SK-N-SH (cell line): ENCODE results near the gene ZNF592. TPM values are rescaled to one million over a fixed set of nuclear protein-coding genes. Genes with fewer than 3 reads are reported as not detected.

Experiments
- CTCF ChIA-PET: fragments of 300-600, 350-600 bp; formaldehyde crosslinking; extraction: SDS; loops from one replicate; lab custom pipeline; 2021; lab: Yijun Ruan, JAX
- POLR2A ChIA-PET: fragments of 350-600 bp; sonication (Branson Sonifier 250); formaldehyde crosslinking; extraction: SDS; loops from one replicate; lab custom pipeline; 2020; ENCODE audit warnings: antibody characterized with exemption, inconsistent platforms; lab: Yijun Ruan, JAX
- DNase-seq: peaks from one replicate; pipeline ENCODE4 v3.0.0; 2012
- H2AFZ ChIP-seq: fragments of 200-600 bp; sonication (generic); 2 replicates; pipeline ENCODE4 v1.8.1; 2016; ENCODE audit warnings: antibody characterized with exemption, mild to moderate bottlenecking, low read depth
- H3F3A ChIP-seq: fragments of 200-600 bp; sonication (generic); replicated peaks from 2 replicates; pipeline ENCODE3; 2016; ENCODE audit warnings: antibody characterized with exemption, mild to moderate bottlenecking; ENCODE audit not compliant: insufficient read depth
- H3K27ac ChIP-seq, 2 experiments: fragments of 200-500 bp in 1 of 2; fragments of 200-600 bp in 1 of 2; sonication (Bioruptor generic) in 1 of 2; sonication (generic), shearing (Covaris generic) in 1 of 2; 2 replicates each; pipeline versions ENCODE4 v1.5.1 to v1.6.1; 2014 to 2016; ENCODE audit warnings: low read depth in 2 of 2, inconsistent platforms in 1 of 2, low read length in 1 of 2, mild to moderate bottlenecking in 1 of 2, mixed read lengths in 1 of 2
- H3K27me3 ChIP-seq: fragments of 200-600 bp; sonication (generic), shearing (Covaris generic); 2 replicates; pipeline ENCODE4 v1.6.1; 2016; ENCODE audit warnings: mixed run types; ENCODE audit not compliant: insufficient read depth
- H3K36me3 ChIP-seq, 2 experiments: fragments of 200-500 bp in 1 of 2; fragments of 200-600 bp in 1 of 2; sonication (Bioruptor generic) in 1 of 2; sonication (generic) in 1 of 2; replicated peaks in 1 of 2; 2 replicates each; pipeline versions ENCODE3 to v1.5.1; 2014 to 2016; ENCODE audit warnings: low read length in 1 of 2, mild to moderate bottlenecking in 1 of 2; ENCODE audit not compliant: insufficient read depth in 2 of 2, control insufficient read depth in 1 of 2
- H3K4me1 ChIP-seq, 2 experiments: fragments of 200-500 bp in 1 of 2; fragments of 200-600 bp in 1 of 2; sonication (Bioruptor generic) in 1 of 2; sonication (generic), shearing (Covaris generic) in 1 of 2; 2 replicates each; pipeline versions ENCODE4 v1.5.1 to v1.6.1; 2014 to 2016; ENCODE audit warnings: low read depth in 1 of 2, low read length in 1 of 2, mixed run types in 1 of 2; ENCODE audit not compliant: insufficient read depth in 2 of 2, control insufficient read depth in 1 of 2
- H3K4me2 ChIP-seq: fragments of 200-600 bp; sonication (generic), shearing (Covaris generic); 2 replicates; pipeline ENCODE4 v1.6.1; 2017; ENCODE audit warnings: mixed run types
- H3K4me3 ChIP-seq, 2 experiments: fragments of 200-500 bp in 1 of 2; fragments of 200-600 bp in 1 of 2; sonication (Bioruptor generic) in 1 of 2; sonication (generic), shearing (Covaris generic) in 1 of 2; 2 replicates each; pipeline versions ENCODE4 v1.5.1 to v1.8.1; 2014 to 2016; ENCODE audit warnings: low read depth in 2 of 2, inconsistent platforms in 1 of 2, low read length in 1 of 2, mild to moderate bottlenecking in 1 of 2, mixed read lengths in 1 of 2, moderate library complexity in 1 of 2
- H3K79me2 ChIP-seq: fragments of 200-600 bp; sonication (generic); 2 replicates; pipeline ENCODE4 v1.8.1; 2017; ENCODE audit warnings: mild to moderate bottlenecking; ENCODE audit not compliant: insufficient read depth
- H3K9ac ChIP-seq: fragments of 200-600 bp; sonication (generic); 2 replicates; pipeline ENCODE4 v1.6.1; 2017; ENCODE audit warnings: mixed run types
- H3K9me2 ChIP-seq: fragments of 200-600 bp; sonication (generic); 2 replicates; pipeline ENCODE4 v1.6.1; 2017; ENCODE audit warnings: mixed run types
- H3K9me3 ChIP-seq: fragments of 200-600 bp; sonication (generic); 2 replicates; pipeline ENCODE4 v1.6.1; 2017; ENCODE audit warnings: mixed run types, mild to moderate bottlenecking, moderate library complexity
- H4K20me1 ChIP-seq: fragments of 200-600 bp; sonication (generic); 2 replicates; pipeline ENCODE4 v1.6.1; 2017; ENCODE audit warnings: mild to moderate bottlenecking, mixed run types; ENCODE audit not compliant: insufficient read depth
- ELF1 ChIP-seq: IDR thresholded peaks from 2 replicates; pipeline ENCODE4 v1.4.0; 2012
- EP300 ChIP-seq, 2 experiments: IDR thresholded peaks; 2 replicates each; pipeline versions ENCODE4 v1.4.0 to v1.6.1; 2012; ENCODE audit warnings: borderline replicate concordance in 1 of 2, low read depth in 1 of 2, low read length in 1 of 2
- EZH2phosphoT487 ChIP-seq: fragments of 200-600 bp; sonication (generic); IDR thresholded peaks from 2 replicates; pipeline ENCODE4 v1.6.1; 2017; ENCODE audit warnings: low read depth, mixed run types, mild to moderate bottlenecking, antibody characterized with exemption, moderate library complexity, borderline replicate concordance
- FOSL2 ChIP-seq: IDR thresholded peaks from 2 replicates; pipeline ENCODE4 v1.4.0; 2012; ENCODE audit warnings: low read depth, mild to moderate bottlenecking, moderate library complexity, borderline replicate concordance
- FOXJ3 ChIP-seq: sonication (generic); formaldehyde crosslinking; IDR thresholded peaks from 2 replicates; pipeline ENCODE4 v1.5.1; 2020; ENCODE audit warnings: mild to moderate bottlenecking, missing genetic modification reagents
- FOXM1 ChIP-seq: IDR thresholded peaks from 2 replicates; pipeline ENCODE4 v1.4.0; 2012; ENCODE audit warnings: low read depth, mild to moderate bottlenecking
- GABPA ChIP-seq: IDR thresholded peaks from 2 replicates; pipeline ENCODE4 v1.4.0; 2012; ENCODE audit warnings: low read depth, mild to moderate bottlenecking
- GATA2 ChIP-seq: sonication (generic); formaldehyde crosslinking; IDR thresholded peaks from 2 replicates; pipeline ENCODE4 v1.5.0; 2020; ENCODE audit warnings: mild to moderate bottlenecking, missing genetic modification reagents
- IRF3 ChIP-seq: fragments of 150-350 bp; IDR thresholded peaks from 2 replicates; pipeline ENCODE4 v1.6.1; 2016; ENCODE audit warnings: mild to moderate bottlenecking, low read depth, low read length
- JUND ChIP-seq: IDR thresholded peaks from 2 replicates; pipeline ENCODE4 v1.4.0; 2012
- NFIC ChIP-seq: IDR thresholded peaks from 2 replicates; pipeline ENCODE4 v1.4.0; 2012; ENCODE audit warnings: borderline replicate concordance
- PBX3 ChIP-seq: IDR thresholded peaks from 2 replicates; pipeline ENCODE4; 2012
- RCOR1 ChIP-seq: fragments of 150-350 bp; IDR thresholded peaks from 2 replicates; pipeline ENCODE4 v1.6.1; 2017; ENCODE audit warnings: antibody characterized with exemption, low read length
- RFX5 ChIP-seq: IDR thresholded peaks from 2 replicates; pipeline ENCODE4 v1.6.1; 2012; ENCODE audit warnings: mild to moderate bottlenecking, improper control_type of control experiment, low read length
- RXRA ChIP-seq: IDR thresholded peaks from 2 replicates; pipeline ENCODE4 v1.4.0; 2012; ENCODE audit warnings: low read depth, mild to moderate bottlenecking, borderline replicate concordance
- SIN3A ChIP-seq: IDR thresholded peaks from 2 replicates; pipeline ENCODE4 v1.6.1; 2012; ENCODE audit warnings: low read depth, mild to moderate bottlenecking, low read length, moderate library complexity, borderline replicate concordance
- TAF1 ChIP-seq: IDR thresholded peaks from 2 replicates; pipeline ENCODE4 v1.6.1; 2012; ENCODE audit warnings: low read depth, mild to moderate bottlenecking, low read length, moderate library complexity, borderline replicate concordance
- TEAD4 ChIP-seq: IDR thresholded peaks from 2 replicates; pipeline ENCODE4 v1.4.0; 2012; ENCODE audit warnings: mild to moderate bottlenecking, borderline replicate concordance; ENCODE audit not compliant: insufficient read depth
- ZBTB33 ChIP-seq: IDR thresholded peaks from 2 replicates; pipeline ENCODE4 v1.4.0; 2012; ENCODE audit warnings: low read depth, borderline replicate concordance
- WGBS: methylation state at CpG from one replicate; pipeline ENCODE4 v1.1.6; 2017; ENCODE audit warnings: low lambda C conversion rate; 5-methylcytosine and 5-hydroxymethylcytosine counted together
- polyA plus RNA-seq, 3 experiments: library from polyadenylated mRNA; depleted of rRNA; stranded (reverse); fragments of >200 nt; gene quantifications; 2 replicates each; pipeline ENCODE4 v1.2.3, GENCODE V29; 2012
- TF ChIP-seq, protein P1 (sequence below): IDR thresholded peaks from 2 replicates; pipeline ENCODE4 v1.4.0; 2012; ENCODE audit warnings: low read depth
- TF ChIP-seq, protein P2 (sequence below): IDR thresholded peaks from 2 replicates; pipeline ENCODE4 v1.6.1; 2012; ENCODE audit warnings: mild to moderate bottlenecking, low read depth, low read length, moderate library complexity

Gene ZNF592
- polyA plus RNA-seq, 1 of the 3 experiments (the other 2 are of a cell fraction) = 8.0 TPM

GRCh38 chr15:84847382-84847781, 99.0 kb downstream of the ZNF592 start:
- Histone ChIP-seq H3K36me3 (no peaks in the 10 kb centered on the region), H3K9me3 (peaks cover 23% of the 10 kb centered on the region; the same call in 1 of the 2 replicates), H3F3A (no peaks in the 10 kb centered on the region), H3K27ac (no peak overlapping the region), H3K9ac (no peak overlapping the region), H3K4me3 (no peak overlapping the region), H2AFZ (no peak overlapping the region), H4K20me1 (no peaks in the 10 kb centered on the region), H3K27me3 (no peaks in the 10 kb centered on the region), H3K79me2 (no peaks in the 10 kb centered on the region), H3K9me2 (no peaks in the 10 kb centered on the region), H3K4me2 (no peak overlapping the region), H3K4me1 (no peaks in the 10 kb centered on the region)
- ChIA-PET CTCF (no interaction called here), POLR2A (no interaction called here)
- DNase-seq = no peak
- TF ChIP-seq GATA2 (CRISPR knock-in tag) (no peak), JUND (no peak), FOSL2 (no peak), SIN3A (no peak), IRF3 (no peak), TAF1 (no peak), ZBTB33 (no peak), FOXJ3 (no peak), RXRA (no peak), ELF1 (no peak), TEAD4 (no peak), RFX5 (no peak), EZH2phosphoT487 (no peak), FOXM1 (no peak), EP300 (IDR thresholded peaks at IDR 0.05; ENCODE audit: borderline replicate concordance in 1 of 2, low read depth in 1 of 2, low read length in 1 of 2) (no peak)
- TF ChIP-seq, protein P1, sequence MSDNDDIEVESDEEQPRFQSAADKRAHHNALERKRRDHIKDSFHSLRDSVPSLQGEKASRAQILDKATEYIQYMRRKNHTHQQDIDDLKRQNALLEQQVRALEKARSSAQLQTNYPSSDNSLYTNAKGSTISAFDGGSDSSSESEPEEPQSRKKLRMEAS = no peak

GRCh38 chr15:84852212-84852611, 103.8 kb downstream of the ZNF592 start:
- no peaks in the 10 kb centered on the region for H3K27me3 ChIP-seq
- peaks cover 8% of the 10 kb centered on the region; the same call in 1 of the 2 replicates for H3K9me3 ChIP-seq
- ChIA-PET POLR2A (no interaction called here), CTCF (interaction anchor here (1.0 to 2.2 kb wide), 2 partner anchors 12 to 76 kb away, joined by 3 to 5 read pairs; no protein-coding TSS in a partner anchor)
- H3K4me1 ChIP-seq = no peaks in the 10 kb centered on the region
- H3F3A ChIP-seq = no peaks in the 10 kb centered on the region
- no peak overlapping the region for H3K9ac ChIP-seq
- H2AFZ ChIP-seq = no peak overlapping the region
- no peak overlapping the region for H3K27ac ChIP-seq
- H3K36me3 ChIP-seq = no peaks in the 10 kb centered on the region
- no peak for DNase-seq
- H3K4me2 ChIP-seq = no peak overlapping the region
- H3K79me2 ChIP-seq = no peaks in the 10 kb centered on the region
- H3K4me3 ChIP-seq = no peak overlapping the region
- H4K20me1 ChIP-seq = no peaks in the 10 kb centered on the region
- 85% methylated on average over 5 of the region's 5 CpGs for WGBS
- no peaks in the 10 kb centered on the region for H3K9me2 ChIP-seq
- TF ChIP-seq RCOR1 = no peak
- TF ChIP-seq, protein P1 = no peak
- no peak for TF ChIP-seq NFIC
- no peak for TF ChIP-seq EZH2phosphoT487
- TF ChIP-seq, protein P2, sequence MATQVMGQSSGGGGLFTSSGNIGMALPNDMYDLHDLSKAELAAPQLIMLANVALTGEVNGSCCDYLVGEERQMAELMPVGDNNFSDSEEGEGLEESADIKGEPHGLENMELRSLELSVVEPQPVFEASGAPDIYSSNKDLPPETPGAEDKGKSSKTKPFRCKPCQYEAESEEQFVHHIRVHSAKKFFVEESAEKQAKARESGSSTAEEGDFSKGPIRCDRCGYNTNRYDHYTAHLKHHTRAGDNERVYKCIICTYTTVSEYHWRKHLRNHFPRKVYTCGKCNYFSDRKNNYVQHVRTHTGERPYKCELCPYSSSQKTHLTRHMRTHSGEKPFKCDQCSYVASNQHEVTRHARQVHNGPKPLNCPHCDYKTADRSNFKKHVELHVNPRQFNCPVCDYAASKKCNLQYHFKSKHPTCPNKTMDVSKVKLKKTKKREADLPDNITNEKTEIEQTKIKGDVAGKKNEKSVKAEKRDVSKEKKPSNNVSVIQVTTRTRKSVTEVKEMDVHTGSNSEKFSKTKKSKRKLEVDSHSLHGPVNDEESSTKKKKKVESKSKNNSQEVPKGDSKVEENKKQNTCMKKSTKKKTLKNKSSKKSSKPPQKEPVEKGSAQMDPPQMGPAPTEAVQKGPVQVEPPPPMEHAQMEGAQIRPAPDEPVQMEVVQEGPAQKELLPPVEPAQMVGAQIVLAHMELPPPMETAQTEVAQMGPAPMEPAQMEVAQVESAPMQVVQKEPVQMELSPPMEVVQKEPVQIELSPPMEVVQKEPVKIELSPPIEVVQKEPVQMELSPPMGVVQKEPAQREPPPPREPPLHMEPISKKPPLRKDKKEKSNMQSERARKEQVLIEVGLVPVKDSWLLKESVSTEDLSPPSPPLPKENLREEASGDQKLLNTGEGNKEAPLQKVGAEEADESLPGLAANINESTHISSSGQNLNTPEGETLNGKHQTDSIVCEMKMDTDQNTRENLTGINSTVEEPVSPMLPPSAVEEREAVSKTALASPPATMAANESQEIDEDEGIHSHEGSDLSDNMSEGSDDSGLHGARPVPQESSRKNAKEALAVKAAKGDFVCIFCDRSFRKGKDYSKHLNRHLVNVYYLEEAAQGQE = no peak
- no peak for TF ChIP-seq FOSL2
- no peak for TF ChIP-seq PBX3
- no peak for TF ChIP-seq GABPA
